NCI-H524 treated with DMSO at 0.1 percent for 48 hours (cell line): ENCODE results near the gene TESK1.
"Not testable (repeated sequence)": the region's sequence is repeated elsewhere in the genome, so short reads cannot be mapped to it uniquely, and the experiment has no call there.

ENCODE experiments used
- DNase-seq: peaks from one replicate; lab custom pipeline; 2025; lab: John Stamatoyannopoulos, UW

TESK1 gene

DNA sequence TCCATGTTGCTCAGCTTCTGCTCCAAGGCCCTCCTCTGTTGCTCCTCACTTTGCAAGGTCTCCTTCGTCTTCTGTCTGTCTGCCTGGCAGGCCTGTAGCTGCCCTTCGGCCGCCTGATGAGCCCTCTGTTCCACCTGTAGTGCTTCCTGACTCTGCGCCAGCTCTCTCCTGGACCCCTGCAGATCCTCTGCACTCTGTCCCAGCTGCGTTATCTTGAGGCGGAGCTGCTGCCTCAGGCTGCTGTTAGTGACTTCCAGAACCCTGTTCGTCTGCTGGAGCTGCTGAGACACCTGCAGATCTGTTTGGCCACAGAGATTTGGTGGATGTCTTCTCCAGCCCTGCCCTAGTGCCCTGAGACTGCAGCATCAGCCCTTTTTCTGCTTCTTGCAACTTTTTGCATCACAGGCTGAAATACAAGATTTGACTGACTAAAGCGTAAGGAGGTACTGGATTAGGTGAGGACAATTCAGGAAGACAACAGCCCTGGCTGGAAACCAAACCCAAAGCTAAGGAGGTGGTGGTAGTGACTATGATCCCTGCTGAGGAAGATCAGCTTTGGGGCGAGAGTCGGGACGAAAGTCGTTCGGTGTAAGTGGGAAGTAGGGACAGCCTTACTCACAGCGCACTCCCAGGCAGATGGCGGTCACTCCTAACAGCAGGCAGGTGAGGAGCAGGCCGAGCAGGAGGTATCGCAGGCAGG, 11.1 kb downstream of the TESK1 start:
- DNase-seq: no peak

GRCh38 chr9:35616681-35617459, 11.8 kb downstream of the TESK1 start:
- DNase-seq: no peak

- no peak for DNase-seq
Observed at GRCh38 chr9:35617548-35617947, 12.5 kb downstream of the TESK1 start.

GRCh38 chr9:35618325-35618727, 13.3 kb downstream of the TESK1 start, which contains the start of gene CD72:
Gene CD72, minus strand, starts transcription at chr9:35618413. Its CDS starts 110 bp downstream, at chr9:35618303.
- DNase-seq: no peak

DNA sequence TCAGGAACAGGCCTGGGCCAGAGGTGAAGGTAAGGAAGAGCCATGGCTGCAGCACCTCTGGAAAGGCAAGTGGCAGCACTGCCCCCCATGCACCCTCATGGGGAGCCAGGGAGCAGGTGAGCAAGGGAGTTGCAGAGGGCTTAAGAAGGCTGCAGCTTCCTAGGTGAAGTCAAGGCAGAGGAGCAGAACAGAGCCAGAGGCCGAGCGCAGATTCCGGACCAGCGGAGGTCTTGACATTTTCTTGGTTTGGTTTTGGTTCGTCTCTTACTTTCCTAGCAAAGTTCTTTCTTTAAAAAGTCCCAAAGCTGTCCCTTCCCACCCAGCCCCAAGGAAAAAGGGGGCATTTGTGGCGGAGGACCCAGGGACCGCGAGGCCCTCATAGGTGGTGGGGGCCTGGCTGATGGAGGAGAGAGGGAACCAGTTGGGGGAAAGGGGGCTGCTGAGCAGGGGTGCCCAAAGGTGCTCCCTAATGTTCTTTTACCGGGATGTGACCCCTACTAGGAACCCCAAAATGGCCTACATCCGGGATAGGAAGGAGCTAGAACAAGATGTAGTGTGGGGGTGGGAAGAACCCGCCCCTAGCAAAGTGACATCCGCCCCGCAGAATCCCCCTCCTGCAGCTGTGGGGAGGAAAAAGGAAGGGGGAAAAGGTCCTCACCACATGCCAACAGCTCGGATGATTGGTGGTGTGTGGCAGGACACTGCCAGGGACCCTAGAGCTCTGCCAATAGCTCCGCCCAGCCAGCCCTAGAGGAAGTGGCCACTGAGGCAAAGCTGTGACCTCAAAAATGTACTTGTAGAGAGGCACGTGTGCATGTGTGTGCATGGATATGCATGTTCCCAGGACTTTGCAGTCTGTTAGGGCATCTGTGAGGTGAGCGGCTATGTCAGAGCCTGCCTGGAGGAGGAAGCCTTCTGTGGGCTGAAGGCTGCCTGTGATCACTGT, 14.1 kb downstream of the TESK1 start:
- no peak for DNase-seq

DNA sequence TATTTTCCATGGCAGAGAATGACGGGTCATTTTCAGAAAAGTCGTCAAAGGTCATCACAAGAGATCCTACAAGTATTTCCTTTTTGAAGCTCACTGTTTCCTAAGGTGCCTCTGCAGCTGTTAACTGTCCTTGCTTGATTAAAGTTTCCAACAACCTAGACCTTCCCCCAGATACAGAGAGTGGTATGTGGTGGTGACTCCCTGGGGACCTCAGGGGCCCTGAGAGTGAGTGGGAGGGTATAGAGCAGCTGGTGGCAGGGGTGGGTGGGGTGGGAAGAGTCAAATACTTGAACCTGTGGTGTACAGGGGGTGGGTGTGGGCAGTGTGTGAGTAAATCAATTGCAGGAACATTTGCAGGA, 14.7 kb downstream of the TESK1 start:
- DNase-seq: no peak

- DNase-seq: no peak
Observed at GRCh38 chr9:35627575-35627974, 22.5 kb downstream of the TESK1 start.

DNA sequence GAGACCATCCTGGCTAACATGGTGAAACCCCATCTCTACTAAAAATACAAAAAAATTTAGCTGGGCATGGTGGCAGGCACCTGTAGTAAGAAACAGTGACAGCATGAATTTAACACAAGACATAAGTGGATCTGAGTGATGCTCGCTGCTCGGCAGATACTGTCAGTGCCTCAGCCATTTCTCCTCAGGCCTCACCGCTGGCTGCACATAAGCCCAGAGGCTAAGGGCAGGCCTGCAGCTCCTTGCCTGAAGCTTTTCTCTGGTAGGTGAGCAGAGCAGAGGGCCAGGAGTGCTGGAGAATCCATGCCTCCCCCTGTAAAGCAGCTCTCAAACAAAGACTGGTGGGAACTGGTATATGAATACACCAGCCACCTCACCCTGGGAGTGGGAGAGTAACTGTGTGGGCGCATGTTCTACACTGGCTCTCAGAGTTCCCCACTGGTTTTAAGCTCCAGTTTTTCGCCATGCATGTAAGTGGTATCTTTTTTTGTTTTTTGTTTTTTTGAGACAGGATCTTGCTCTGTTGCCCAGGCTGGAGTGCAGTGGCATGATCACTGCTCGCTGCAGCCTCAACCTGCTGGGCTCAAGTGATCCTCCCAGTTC, 23.4 kb downstream of the TESK1 start:
- DNase-seq: no peak

- no peak for DNase-seq
Observed at GRCh38 chr9:35629597-35629996, 24.5 kb downstream of the TESK1 start.

- no peak for DNase-seq
Observed at GRCh38 chr9:35635730-35636129, 30.7 kb downstream of the TESK1 start.

- no peak for DNase-seq
Observed at GRCh38 chr9:35636135-35636876, 31.2 kb downstream of the TESK1 start.

GRCh38 chr9:35636877-35637246, 31.8 kb downstream of the TESK1 start:
- not testable (repeated sequence) for DNase-seq

DNA sequence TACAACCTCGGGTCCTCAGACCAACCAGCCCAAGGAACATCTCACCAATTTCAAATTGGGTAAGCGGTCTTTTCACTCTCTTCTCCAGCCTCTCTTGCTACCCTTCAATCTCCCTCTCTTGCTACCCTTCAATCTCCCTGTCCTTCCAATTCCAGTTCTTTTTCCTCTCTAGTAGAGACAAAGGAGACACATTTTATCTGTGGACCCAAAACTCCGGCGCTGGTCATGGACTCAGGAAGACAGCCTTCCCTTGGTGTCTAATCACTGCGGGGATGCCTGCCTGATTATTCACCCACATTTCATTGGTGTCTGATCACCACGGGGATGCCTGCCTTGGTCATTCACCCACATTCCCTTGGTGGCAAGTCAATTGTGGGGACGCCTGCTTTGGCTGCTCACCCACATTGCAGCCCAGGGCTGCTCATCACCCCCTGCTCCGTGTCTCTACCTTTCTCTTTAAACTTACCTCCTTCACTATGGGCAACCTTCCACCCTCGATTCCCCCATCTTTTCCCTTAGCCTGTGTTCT, 32.4 kb downstream of the TESK1 start:
- DNase-seq: not testable (repeated sequence)

- not testable (repeated sequence) for DNase-seq
Observed at GRCh38 chr9:35638751-35639150, 33.7 kb downstream of the TESK1 start.

GRCh38 chr9:35639225-35639624, 34.2 kb downstream of the TESK1 start:
- DNase-seq: not testable (repeated sequence)

GRCh38 chr9:35639631-35640030, 34.6 kb downstream of the TESK1 start:
- DNase-seq: no peak

DNA sequence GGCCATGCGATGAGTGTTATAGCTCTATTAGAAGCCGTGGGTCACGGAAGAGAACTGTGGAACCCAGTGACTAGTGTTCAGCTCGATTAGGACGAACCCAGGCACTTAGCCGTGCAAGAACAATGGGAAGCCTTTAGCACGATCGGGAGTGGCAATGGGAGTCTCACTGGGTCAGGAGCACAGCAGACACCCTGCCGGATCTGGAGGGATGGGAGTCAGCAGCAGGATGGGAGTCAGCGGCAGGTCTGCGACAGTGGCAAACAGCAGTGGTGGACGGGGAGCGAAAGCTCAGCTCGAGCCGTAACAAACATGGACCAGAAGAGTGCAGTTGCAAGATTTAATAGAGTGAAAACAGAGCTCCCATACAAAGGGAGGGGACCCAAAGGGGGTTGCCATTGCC, 35.4 kb downstream of the TESK1 start:
- not testable (repeated sequence) for DNase-seq

DNA sequence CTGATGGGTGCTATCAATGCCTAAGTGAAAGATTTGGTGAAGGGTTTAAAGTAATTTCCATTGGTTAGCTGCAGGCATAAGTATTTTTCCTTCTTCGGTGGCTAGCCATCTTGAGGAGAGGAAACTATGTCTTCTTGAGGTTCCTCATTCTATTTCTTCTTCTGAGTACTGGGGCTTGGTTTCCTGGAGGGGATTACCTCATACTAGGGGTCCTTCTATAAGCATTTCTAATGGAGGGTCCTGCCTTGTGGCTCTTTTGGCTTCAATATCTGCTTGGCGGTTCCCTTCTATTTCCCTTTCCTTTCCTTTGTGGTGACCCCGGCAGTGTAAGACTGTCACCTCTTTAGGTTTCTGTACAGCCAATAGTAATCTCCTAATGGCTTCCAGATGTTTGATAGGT, 36.4 kb downstream of the TESK1 start:
- not testable (repeated sequence) for DNase-seq

DNA sequence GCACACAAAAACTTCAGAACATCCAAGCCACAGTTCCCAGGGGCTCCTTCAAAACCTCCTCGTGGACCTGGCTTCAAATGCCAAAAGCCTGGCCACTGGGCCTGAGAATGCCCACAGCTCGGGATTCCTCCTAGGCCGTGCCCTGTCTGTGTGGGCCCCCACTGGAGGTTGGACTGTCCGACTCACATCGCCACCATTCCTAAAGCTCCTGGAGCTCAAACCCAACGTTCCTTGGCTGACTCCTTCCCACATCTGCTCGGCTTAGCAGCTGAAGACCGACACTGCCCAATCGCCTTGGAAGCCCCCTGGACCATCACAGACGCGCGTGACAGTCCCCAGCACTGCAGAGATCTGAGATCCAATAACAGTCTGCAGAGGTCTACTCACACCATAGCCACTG, 38.0 kb downstream of the TESK1 start:
- DNase-seq: no peak

- DNase-seq: not testable (repeated sequence)
Observed at GRCh38 chr9:35645736-35646135, 40.7 kb downstream of the TESK1 start.

- DNase-seq: no peak
Observed at GRCh38 chr9:35646153-35646532, 41.1 kb downstream of the TESK1 start.
